GM18951 (cell line): Measurements from ENCODE around the gene HTR4.

Source experiments
- POLR2A ChIP-seq: IDR thresholded peaks from 4 replicates; pipeline ENCODE4 v1.6.1; 2011; ENCODE audit warnings: mild to moderate bottlenecking; ENCODE audit not compliant: insufficient read length, insufficient read depth; ENCODE audit errors: extremely low read depth
- in situ Hi-C: fragments of 300-500 bp; cut with MboI; formaldehyde crosslinking; loops from one replicate; pipeline ENCODE4 v1.12.0; 2022; ENCODE audit warnings: low sequenced_read_pairs, mixed read lengths, inconsistent platforms; ENCODE audit not compliant: unreplicated experiment

Gene HTR4, protein sequence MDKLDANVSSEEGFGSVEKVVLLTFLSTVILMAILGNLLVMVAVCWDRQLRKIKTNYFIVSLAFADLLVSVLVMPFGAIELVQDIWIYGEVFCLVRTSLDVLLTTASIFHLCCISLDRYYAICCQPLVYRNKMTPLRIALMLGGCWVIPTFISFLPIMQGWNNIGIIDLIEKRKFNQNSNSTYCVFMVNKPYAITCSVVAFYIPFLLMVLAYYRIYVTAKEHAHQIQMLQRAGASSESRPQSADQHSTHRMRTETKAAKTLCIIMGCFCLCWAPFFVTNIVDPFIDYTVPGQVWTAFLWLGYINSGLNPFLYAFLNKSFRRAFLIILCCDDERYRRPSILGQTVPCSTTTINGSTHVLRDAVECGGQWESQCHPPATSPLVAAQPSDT

DNA sequence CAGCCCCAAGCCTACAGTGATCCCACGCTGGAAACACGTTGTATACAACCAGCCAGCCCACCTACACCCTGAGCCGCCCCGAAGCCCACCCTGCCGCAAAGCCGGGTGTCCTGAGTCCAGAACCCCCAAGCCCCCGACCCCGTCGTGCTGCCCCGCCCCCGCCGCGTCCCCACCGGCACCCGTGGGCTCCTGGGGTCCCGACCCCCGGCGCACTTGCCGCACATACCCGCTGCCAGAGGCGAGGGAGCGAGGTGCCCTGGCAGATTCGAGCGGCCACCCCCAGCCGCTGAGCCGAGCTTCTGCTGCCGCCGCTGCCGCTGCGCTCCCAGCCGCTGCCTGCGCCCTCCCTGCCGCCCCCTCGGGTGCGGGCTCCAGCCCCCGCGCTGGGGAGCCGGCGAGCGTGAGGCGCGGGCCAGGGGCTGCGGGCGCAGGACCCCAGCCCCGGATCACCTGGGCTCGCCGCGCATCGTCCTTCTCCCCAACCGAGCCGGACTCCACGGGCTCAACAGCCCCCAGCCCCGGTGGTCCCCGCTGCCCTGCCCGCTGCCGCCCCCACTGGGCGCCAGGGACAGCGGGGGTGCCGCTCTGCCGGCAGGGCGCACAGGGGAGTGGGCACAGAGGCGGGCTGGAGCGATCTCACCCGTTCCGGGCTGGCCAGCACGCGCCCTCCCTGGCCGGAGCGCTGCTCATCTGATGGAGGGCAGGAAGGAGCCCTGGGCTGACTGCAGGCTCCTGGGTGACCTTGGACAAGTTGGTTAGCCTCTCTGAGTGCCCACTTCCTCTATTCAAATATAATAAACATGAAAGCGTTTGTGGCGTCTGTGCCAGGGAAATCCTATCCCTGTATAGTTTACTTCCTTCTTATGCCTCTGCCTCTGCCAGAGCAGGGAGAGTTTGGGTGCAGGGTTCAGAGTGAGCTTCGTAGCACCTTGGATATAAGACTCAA is at the start of gene HTR4:
TSS of gene HTR4 (minus strand) at position 692 of the 946 bp plus-strand sequence. CDS start 17,513 bp downstream, outside the sequence.
- TF ChIP-seq POLR2A: no peak
- in situ Hi-C loops: no loop called here

- in situ Hi-C loops: loop anchor here (25.0 kb wide), 1 partner anchor 515 kb away; no protein-coding TSS in a partner anchor
- TF ChIP-seq POLR2A: no peak
Measured at GRCh38 chr5:148702019-148702596, 47.8 kb upstream of the HTR4 start.

DNA sequence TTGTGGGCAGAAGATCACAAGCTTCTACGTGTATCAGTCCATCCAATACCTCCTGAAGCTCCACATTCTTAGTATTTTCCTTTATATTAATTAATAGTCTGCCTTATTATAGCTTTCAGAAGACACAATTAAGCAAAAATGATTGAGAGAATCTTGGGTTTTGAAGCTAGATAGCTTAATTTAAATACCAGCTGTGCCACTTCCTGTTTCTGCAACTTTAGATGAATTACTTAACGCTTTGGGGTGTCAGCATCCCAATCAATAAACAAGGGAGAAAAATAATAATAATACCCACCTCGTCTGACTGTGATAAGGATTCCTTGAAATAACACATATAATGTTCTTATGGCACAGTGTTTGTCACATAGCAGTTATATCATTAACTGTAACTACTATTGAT is 44.7 kb upstream of the HTR4 start:
- in situ Hi-C loops: no loop called here
- TF ChIP-seq POLR2A: no peak

DNA sequence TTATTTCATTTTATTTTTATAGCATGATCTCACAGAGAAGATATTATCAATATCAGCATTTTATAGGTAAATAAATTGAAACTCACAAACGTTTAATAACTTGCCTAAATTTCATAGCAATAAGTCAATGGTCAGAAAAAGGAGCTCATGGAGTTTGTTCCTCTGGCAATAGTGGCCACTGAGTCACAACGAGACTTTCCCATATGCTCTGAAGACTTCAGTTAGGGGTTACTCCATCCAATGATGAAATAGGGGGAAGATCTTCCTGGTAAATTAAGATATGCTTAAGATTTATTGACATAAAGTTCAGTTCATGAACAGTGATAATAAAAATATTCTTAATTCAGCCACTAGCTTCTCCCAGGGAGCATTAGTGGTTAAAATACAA is 43.5 kb upstream of the HTR4 start:
- no peak for TF ChIP-seq POLR2A
- in situ Hi-C loops: no loop called here

GRCh38 chr5:148697180-148697808 is 43.0 kb upstream of the HTR4 start:
- TF ChIP-seq POLR2A: no peak
- in situ Hi-C loops: no loop called here

DNA sequence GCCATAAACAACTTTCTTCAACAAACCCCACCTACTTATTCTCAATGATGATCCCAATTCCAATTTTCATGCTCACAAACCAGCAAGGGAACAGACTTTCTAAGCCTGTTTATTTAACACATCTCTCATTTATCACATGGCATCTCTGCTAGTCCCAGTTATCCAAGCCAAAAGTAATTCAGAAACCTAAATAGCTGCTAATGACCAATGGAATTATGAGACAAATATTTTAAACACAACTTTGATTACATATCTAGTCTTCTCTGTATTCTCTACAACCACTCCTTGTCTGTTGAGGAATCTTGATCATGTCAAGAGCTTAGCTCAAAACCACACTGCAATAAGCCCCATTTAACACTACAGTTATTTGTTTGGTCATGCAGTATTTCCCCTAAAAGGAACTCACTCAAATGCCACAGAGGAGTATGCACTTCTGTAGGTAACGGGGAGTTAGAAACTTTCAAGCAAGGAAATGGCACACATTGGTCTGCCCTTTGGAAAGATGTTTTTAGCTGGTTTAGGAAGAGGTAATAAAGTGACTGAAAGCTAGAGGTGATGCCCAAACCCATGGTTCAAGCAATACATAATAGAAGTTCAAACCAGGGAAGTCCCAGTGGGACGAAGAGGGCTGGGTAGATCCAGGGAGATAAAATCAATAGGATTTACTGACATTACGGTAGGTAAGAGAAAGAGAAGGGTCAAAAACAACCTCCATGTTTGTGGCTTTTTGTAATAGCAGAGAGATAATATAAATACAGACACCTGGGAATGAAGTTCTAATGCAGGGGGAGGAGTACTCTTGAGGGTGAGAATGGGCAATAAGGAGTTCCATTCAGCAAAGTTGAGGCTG is 42.1 kb upstream of the HTR4 start:
- in situ Hi-C loops: no loop called here
- TF ChIP-seq POLR2A: no peak

GRCh38 chr5:148690945-148691344 is 36.6 kb upstream of the HTR4 start:
- in situ Hi-C loops: no loop called here
- TF ChIP-seq POLR2A: no peak

- no peak for TF ChIP-seq POLR2A
- in situ Hi-C loops: no loop called here
Measured at GRCh38 chr5:148688787-148689186, 34.5 kb upstream of the HTR4 start.

- no peak for TF ChIP-seq POLR2A
- in situ Hi-C loops: no loop called here
Measured at GRCh38 chr5:148687871-148688270, 33.5 kb upstream of the HTR4 start.

GRCh38 chr5:148687427-148687826 is 33.1 kb upstream of the HTR4 start:
- in situ Hi-C loops: no loop called here
- TF ChIP-seq POLR2A: no peak

DNA sequence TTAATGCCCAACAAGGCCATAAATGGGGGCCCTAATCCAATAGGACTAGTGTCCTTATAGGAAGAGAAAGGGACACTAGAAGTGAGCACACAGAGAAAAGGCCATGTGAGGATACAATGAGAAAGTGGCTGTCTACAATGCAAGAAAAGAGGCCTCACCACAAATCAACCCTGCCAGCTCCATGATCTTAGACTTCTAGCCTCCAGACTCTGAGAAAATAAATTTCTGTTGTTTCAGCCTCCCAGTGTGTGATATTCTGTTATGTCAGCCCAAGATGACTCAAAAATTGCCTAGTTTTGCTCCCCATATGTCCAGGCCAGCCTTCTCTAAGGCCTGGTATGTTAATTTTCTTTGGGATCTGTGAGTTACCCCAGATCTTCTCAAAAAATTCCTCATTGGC is 32.3 kb upstream of the HTR4 start:
- in situ Hi-C loops: no loop called here

DNA sequence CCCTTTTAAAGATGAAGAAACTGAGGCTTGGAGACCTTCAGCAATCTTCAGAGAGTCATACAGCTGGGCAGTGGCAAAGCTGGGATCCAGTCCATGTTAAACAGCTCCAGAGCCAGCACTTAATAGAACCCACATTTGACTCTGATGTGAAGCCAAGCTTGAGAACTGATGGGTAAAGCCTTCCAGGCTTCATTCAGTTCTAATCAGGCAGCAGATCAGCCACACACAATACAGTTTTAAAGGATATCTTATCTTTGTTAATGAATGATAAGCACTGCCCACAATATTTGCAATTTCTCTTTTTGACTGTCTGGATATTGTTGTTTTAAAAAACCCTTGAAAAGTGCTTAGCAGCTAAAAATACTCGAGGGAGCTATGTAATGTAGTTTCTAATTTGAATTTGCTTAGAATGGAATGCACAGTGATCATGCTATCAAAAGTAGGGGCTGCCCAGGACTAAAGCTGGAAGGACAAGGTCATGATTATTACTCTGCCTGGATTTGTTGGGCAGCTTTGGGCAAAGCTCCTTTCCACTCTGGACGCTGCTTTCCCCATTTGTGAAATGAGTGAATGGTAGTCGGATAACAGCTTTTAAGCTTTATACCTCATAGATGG is 31.3 kb upstream of the HTR4 start:
- no peak for TF ChIP-seq POLR2A
- in situ Hi-C loops: no loop called here

More for the DNA sequence above, 32.3 kb upstream of the HTR4 start:
- TF ChIP-seq POLR2A: no peak
